Head of caudate nucleus (tissue), 42 donors: ENCODE results near the gene EXD1.
"Not testable (repeated sequence)": the region's sequence is repeated elsewhere in the genome, so short reads cannot be mapped to it uniquely, and the experiment has no call there.

ENCODE experiments used
- DNase-seq, 42 donors: peaks; one replicate each; pipeline versions ENCODE4 v3.0.0 to v3.0.0-alpha.2; 2020 to 2021; ENCODE audit warnings: mixed read lengths in 7 of 42
- intact Hi-C: fragments of 100-400 bp; cut with DNase I; formaldehyde crosslinking; loops from one replicate; pipeline ENCODE4 v1.15.0; 2022

EXD1 gene

DNA sequence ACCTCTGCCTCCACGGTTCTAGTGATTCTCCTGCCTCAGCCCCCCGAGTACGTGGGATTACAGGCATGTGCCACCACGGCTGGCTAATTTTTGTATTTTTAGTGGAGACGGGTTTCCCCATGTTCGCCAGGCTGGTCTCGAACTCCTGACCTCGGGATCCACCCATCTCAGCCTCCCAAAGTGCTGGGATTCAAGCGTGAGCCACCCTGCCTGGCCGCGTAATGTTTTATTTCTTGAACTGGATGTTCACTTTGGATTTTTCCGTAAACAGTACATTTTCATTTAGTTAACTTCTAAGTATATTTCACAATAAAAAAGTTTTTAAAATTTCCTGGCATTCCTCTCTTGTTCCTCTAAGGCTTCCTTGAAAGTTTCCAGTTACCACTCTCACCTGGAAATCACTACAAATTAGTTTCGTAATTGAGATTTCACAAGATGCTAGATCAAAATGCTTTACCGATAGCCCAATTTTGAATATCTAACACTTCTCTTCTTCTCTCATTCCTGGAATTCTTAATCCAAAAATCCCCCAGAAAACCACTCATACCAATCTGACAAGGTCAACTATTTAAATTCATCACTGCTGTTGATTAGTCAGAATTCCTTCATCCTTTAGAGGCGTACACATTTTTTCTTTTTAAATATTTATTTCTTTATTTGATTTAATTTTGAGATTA, 69.8 kb downstream of the EXD1 start:
- intact Hi-C loops: no loop called here

DNA sequence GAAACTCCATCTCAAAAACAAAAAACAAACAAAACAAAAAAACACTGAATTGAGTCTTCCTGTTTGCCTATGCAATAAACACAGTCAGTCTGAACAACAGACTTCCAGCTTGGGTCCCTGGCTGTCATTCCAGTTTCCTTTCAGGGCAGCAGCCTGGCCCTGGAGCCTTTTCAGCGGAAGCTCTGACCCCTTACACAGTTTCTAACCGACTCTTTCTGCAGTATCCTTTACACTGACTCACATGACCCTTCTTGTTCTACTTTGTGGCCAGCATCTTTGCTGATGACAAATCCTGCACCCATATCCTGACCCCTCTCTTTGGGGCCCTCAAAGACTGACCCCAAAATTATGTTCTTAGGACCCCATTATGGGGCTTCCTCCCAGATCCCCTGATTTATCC, 76.1 kb downstream of the EXD1 start:
- intact Hi-C loops: no loop called here
- DNase-seq: no peak

More for the DNA sequence above, 69.8 kb downstream of the EXD1 start:
- DNase-seq: no peak

GRCh38 chr15:41153733-41154132, 76.8 kb downstream of the EXD1 start:
- intact Hi-C loops: no loop called here

GRCh38 chr15:41151451-41152005, 79.0 kb downstream of the EXD1 start:
- no peak for DNase-seq
- intact Hi-C loops: no loop called here

More at GRCh38 chr15:41153733-41154132, 76.8 kb downstream of the EXD1 start:
- no peak for DNase-seq

DNA sequence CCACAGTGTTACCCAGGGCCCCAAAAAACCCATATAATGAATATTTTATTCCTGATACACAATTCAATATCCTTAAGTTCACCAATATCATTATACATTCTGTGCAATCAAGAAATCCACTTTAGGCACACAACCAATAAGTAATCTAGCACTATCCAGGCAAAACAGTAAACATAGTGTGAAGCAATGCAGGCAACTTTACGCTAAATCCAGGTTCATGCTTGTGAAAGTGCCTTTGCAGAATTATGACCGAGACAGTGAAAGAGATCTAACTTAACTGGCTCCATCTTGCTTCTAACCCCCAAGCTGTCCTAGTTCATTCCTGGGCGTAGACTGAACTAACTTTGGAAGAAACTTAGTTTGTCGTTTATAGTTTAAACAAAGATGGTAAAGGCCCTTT, 80.3 kb downstream of the EXD1 start:
- no peak for DNase-seq
- intact Hi-C loops: no loop called here

- no peak for DNase-seq
- intact Hi-C loops: no loop called here
Observed at GRCh38 chr15:41148065-41148464, 82.5 kb downstream of the EXD1 start.

GRCh38 chr15:41139619-41140018, 90.9 kb downstream of the EXD1 start:
- intact Hi-C loops: no loop called here
- DNase-seq: no peak

- DNase-seq, intact Hi-C loops: not testable (repeated sequence)
Observed at GRCh38 chr15:41139112-41139511, 91.4 kb downstream of the EXD1 start.

GRCh38 chr15:41135580-41135979, 95.0 kb downstream of the EXD1 start:
- intact Hi-C loops: not testable (repeated sequence)

GRCh38 chr15:41133454-41133853, 97.1 kb downstream of the EXD1 start:
- DNase-seq: no peak
- intact Hi-C loops: no loop called here

More at GRCh38 chr15:41135580-41135979, 95.0 kb downstream of the EXD1 start:
- not testable (repeated sequence) for DNase-seq
